H1 (cell line): ENCODE data around the gene TRIP11. TPM values are rescaled to one million over a fixed set of nuclear protein-coding genes. Genes with fewer than 3 reads are reported as not detected.
A peak's percentile ranks its signal among the peaks of the same experiment; 100 is the strongest.

ENCODE experiments used
- CTCF ChIA-PET: fragments of 300-600 bp; sonication (Branson Sonifier 250); formaldehyde crosslinking; loops from one replicate; lab custom pipeline; 2021; ENCODE audit not compliant: partially characterized antibody; lab: Charles Lee
- POLR2A ChIA-PET: fragments of 300-600 bp; sonication (Branson Sonifier 250); formaldehyde crosslinking; loops from one replicate; lab custom pipeline; 2021; ENCODE audit warnings: inconsistent platforms; ENCODE audit not compliant: partially characterized antibody; lab: Charles Lee
- DNase-seq, 2 experiments: peaks; one replicate each; pipeline versions ENCODE4 v3.0.0 to v3.0.0-alpha.2; 2010 to 2022; ENCODE audit warnings: low spot score in 2 of 2, low read depth in 1 of 2, mixed read lengths in 1 of 2
- FAIRE-seq: peaks from 2 replicates; lab custom pipeline; 2011; peaks lifted over from hg19 to GRCh38; lab: Jason Lieb, UNC
- H2AFZ ChIP-seq: 2 replicates; pipeline ENCODE4 v1.8.1; 2012; ENCODE audit warnings: low read length, inconsistent platforms
- H2AK5ac ChIP-seq: 2 replicates; pipeline ENCODE4 v1.6.1; 2013; ENCODE audit warnings: low read depth, low read length
- H2BK120ac ChIP-seq: replicated peaks from 2 replicates; pipeline ENCODE3; 2013; ENCODE audit warnings: low read depth, low read length, inconsistent platforms
- H2BK12ac ChIP-seq: 2 replicates; pipeline ENCODE4 v1.6.1; 2013; ENCODE audit warnings: low read depth, low read length
- H2BK15ac ChIP-seq: 2 replicates; pipeline ENCODE4 v1.6.1; 2013; ENCODE audit warnings: low read length
- H2BK20ac ChIP-seq: 2 replicates; pipeline ENCODE4 v1.6.1; 2013; ENCODE audit warnings: low read length
- H2BK5ac ChIP-seq: 2 replicates; pipeline ENCODE4 v1.6.1; 2013; ENCODE audit warnings: low read depth, low read length
- H3K14ac ChIP-seq: 2 replicates; pipeline ENCODE4 v1.6.1; 2013; ENCODE audit warnings: inconsistent platforms; ENCODE audit not compliant: insufficient read length
- H3K18ac ChIP-seq: 2 replicates; pipeline ENCODE4 v1.6.1; 2013; ENCODE audit warnings: low read length; ENCODE audit errors: extremely low read depth
- H3K23ac ChIP-seq: 2 replicates; pipeline ENCODE4 v1.6.1; 2013; ENCODE audit warnings: inconsistent platforms; ENCODE audit not compliant: insufficient read length
- H3K23me2 ChIP-seq: 2 replicates; pipeline ENCODE4 v1.6.1; 2013; ENCODE audit warnings: low read depth, low read length
- H3K27ac ChIP-seq: 2 replicates; pipeline ENCODE4 v1.6.1; 2011; ENCODE audit warnings: low read depth, low read length, inconsistent platforms
- H3K27me3 ChIP-seq, 4 experiments: replicated peaks in 1 of 4; 1 replicate in 1 of 4; 2 replicates in 3 of 4; pipeline versions ENCODE4 v1.6.1 to v1.8.1; 2011 to 2013; ENCODE audit warnings: low read length in 3 of 4, mild to moderate bottlenecking in 3 of 4, inconsistent platforms in 2 of 4, mixed read lengths in 2 of 4, moderate library complexity in 1 of 4; ENCODE audit not compliant: control insufficient read depth in 3 of 4, insufficient read depth in 3 of 4; ENCODE audit errors: extremely low read depth in 1 of 4
- H3K36me3 ChIP-seq, 4 experiments: 2 replicates each; pipeline versions ENCODE4 v1.6.1 to v1.8.1; 2011 to 2013; ENCODE audit warnings: mild to moderate bottlenecking in 4 of 4, low read length in 3 of 4, moderate library complexity in 2 of 4, control low read depth in 1 of 4, inconsistent platforms in 1 of 4; ENCODE audit not compliant: insufficient read depth in 4 of 4, control insufficient read depth in 2 of 4
- H3K4ac ChIP-seq: replicated peaks from 2 replicates; pipeline ENCODE3; 2013; ENCODE audit warnings: low read length, low read depth, mixed read lengths, inconsistent platforms; ENCODE audit not compliant: insufficient read length
- H3K4me1 ChIP-seq, 4 experiments: replicated peaks in 1 of 4; 1 replicate in 1 of 4; 2 replicates in 3 of 4; pipeline versions ENCODE4 v1.6.1 to v1.8.1; 2011 to 2013; ENCODE audit warnings: low read length in 3 of 4, inconsistent platforms in 2 of 4, mixed read lengths in 1 of 4; ENCODE audit not compliant: insufficient read depth in 4 of 4, control insufficient read depth in 3 of 4
- H3K4me2 ChIP-seq, 2 experiments: 2 replicates each; pipeline versions ENCODE4 v1.6.1 to v1.8.1; 2011 to 2013; ENCODE audit warnings: low read depth in 2 of 2, low read length in 2 of 2, control low read depth in 1 of 2, inconsistent platforms in 1 of 2, mild to moderate bottlenecking in 1 of 2; ENCODE audit not compliant: insufficient read depth in 1 of 2
- H3K4me3 ChIP-seq, 4 experiments: fragments of 200-600, 300-600 bp in 1 of 4; sonication (generic), shearing (Covaris generic), sonication (Bioruptor Twin) in 1 of 4; 2 replicates each; pipeline versions ENCODE4 v1.5.1 to v1.8.1; 2011 to 2016; ENCODE audit warnings: low read length in 4 of 4, low read depth in 3 of 4, control low read depth in 2 of 4, inconsistent platforms in 2 of 4, mild to moderate bottlenecking in 2 of 4, mixed read lengths in 1 of 4, moderate library complexity in 1 of 4; ENCODE audit not compliant: insufficient read depth in 2 of 4; ENCODE audit errors: extremely low read depth in 1 of 4
- H3K56ac ChIP-seq: replicated peaks from 2 replicates; pipeline ENCODE3; 2013; ENCODE audit warnings: low read depth, mild to moderate bottlenecking, mixed read lengths, low read length, inconsistent platforms; ENCODE audit not compliant: insufficient read length
- H3K79me1 ChIP-seq: 2 replicates; pipeline ENCODE4 v1.6.1; 2013; ENCODE audit warnings: low read depth, low read length, control low read depth
- H3K79me2 ChIP-seq, 2 experiments: 2 replicates each; pipeline versions ENCODE4 v1.6.1 to v1.8.1; 2012 to 2013; ENCODE audit warnings: low read length in 2 of 2, mild to moderate bottlenecking in 2 of 2, inconsistent platforms in 1 of 2; ENCODE audit not compliant: insufficient read depth in 2 of 2, control insufficient read depth in 1 of 2
- H3K9ac ChIP-seq, 4 experiments: replicated peaks in 1 of 4; 1 replicate in 1 of 4; 2 replicates in 3 of 4; pipeline versions ENCODE4 v1.6.1 to v1.8.1; 2011 to 2013; ENCODE audit warnings: low read depth in 3 of 4, low read length in 3 of 4, control low read depth in 2 of 4, mild to moderate bottlenecking in 2 of 4, moderate library complexity in 2 of 4, inconsistent platforms in 1 of 4; ENCODE audit errors: extremely low read depth in 1 of 4
- H3K9me3 ChIP-seq, 2 experiments: 2 replicates each; pipeline versions ENCODE4 v1.6.1 to v1.8.1; 2012 to 2013; ENCODE audit warnings: mild to moderate bottlenecking in 2 of 2, moderate library complexity in 2 of 2, control low read depth in 1 of 2, inconsistent platforms in 1 of 2, low read depth in 1 of 2, low read length in 1 of 2, mixed read lengths in 1 of 2; ENCODE audit not compliant: insufficient read depth in 2 of 2
- H4K20me1 ChIP-seq, 2 experiments: replicated peaks in 1 of 2; 2 replicates each; pipeline versions ENCODE3 to v1.8.1; 2011 to 2013; ENCODE audit warnings: inconsistent platforms in 2 of 2, low read length in 2 of 2, mild to moderate bottlenecking in 1 of 2; ENCODE audit not compliant: insufficient read depth in 2 of 2, control insufficient read depth in 1 of 2
- H4K5ac ChIP-seq: 2 replicates; pipeline ENCODE4 v1.6.1; 2013; ENCODE audit warnings: low read length, low read depth, mixed read lengths, inconsistent platforms; ENCODE audit not compliant: insufficient read length
- H4K8ac ChIP-seq: 2 replicates; pipeline ENCODE4 v1.8.0; 2013; ENCODE audit warnings: mild to moderate bottlenecking, moderate library complexity, low read length, inconsistent platforms; ENCODE audit not compliant: insufficient read depth; ENCODE audit errors: extremely low read depth
- H4K91ac ChIP-seq: replicated peaks from 2 replicates; pipeline ENCODE3; 2013; ENCODE audit warnings: low read length, mixed read lengths, inconsistent platforms; ENCODE audit not compliant: insufficient read length
- ATF2 ChIP-seq: IDR thresholded peaks from 2 replicates; pipeline ENCODE4 v1.6.1; 2012; ENCODE audit warnings: low read length, inconsistent platforms
- ATF3 ChIP-seq: IDR thresholded peaks from 2 replicates; pipeline ENCODE4 v1.6.1; 2011; ENCODE audit warnings: low read depth, mild to moderate bottlenecking, low read length; ENCODE audit not compliant: insufficient read depth
- BACH1 ChIP-seq: IDR thresholded peaks from 2 replicates; pipeline ENCODE4 v1.6.1; 2012; ENCODE audit warnings: low read length, improper control_type of control experiment
- BCL11A ChIP-seq, 2 experiments: IDR thresholded peaks; one replicate each; pipeline ENCODE4 v1.6.1; 2011; ENCODE audit warnings: low read depth in 2 of 2, low read length in 2 of 2, mild to moderate bottlenecking in 2 of 2
- EGR1 ChIP-seq: IDR thresholded peaks from 2 replicates; pipeline ENCODE4 v1.6.1; 2011; ENCODE audit warnings: low read depth, low read length, borderline replicate concordance
- EZH2 ChIP-seq: fragments of 200-600 bp; sonication (generic); IDR thresholded peaks from 2 replicates; pipeline ENCODE4 v1.7.1; 2012; ENCODE audit warnings: low read depth, mild to moderate bottlenecking, moderate library complexity, low read length, inconsistent platforms; ENCODE audit not compliant: severe bottlenecking
- KDM5A ChIP-seq: fragments of 200-600 bp; IDR thresholded peaks from 2 replicates; pipeline ENCODE4 v1.7.1; 2012; ENCODE audit warnings: mild to moderate bottlenecking, low read length, inconsistent platforms, mixed read lengths
- RBBP5 ChIP-seq: IDR thresholded peaks from 2 replicates; pipeline ENCODE4 v1.7.1; 2012; ENCODE audit warnings: low read depth, mild to moderate bottlenecking, inconsistent platforms, low read length, moderate library complexity, borderline replicate concordance
- RFX5 ChIP-seq: IDR thresholded peaks from 2 replicates; pipeline ENCODE4 v1.6.1; 2011; ENCODE audit warnings: low read depth, low read length, improper control_type of control experiment, borderline replicate concordance
- SP1 ChIP-seq: IDR thresholded peaks from 2 replicates; pipeline ENCODE4 v1.6.1; 2011; ENCODE audit warnings: low read depth, low read length
- SP2 ChIP-seq: IDR thresholded peaks from 2 replicates; pipeline ENCODE4 v1.6.1; 2012; ENCODE audit warnings: mild to moderate bottlenecking, low read length, inconsistent platforms
- YY1 ChIP-seq: IDR thresholded peaks from 2 replicates; pipeline ENCODE4 v1.6.1; 2011; ENCODE audit warnings: low read depth, mild to moderate bottlenecking, low read length
- WGBS, 2 experiments: shearing (Covaris generic) in 1 of 2; methylation state at CpG; one replicate each; pipeline versions ENCODE4 v1.1.6 to v1.1.7; 2013 to 2015; ENCODE audit warnings: low lambda C conversion rate in 2 of 2, mixed read lengths in 2 of 2, inconsistent platforms in 1 of 2, low coverage in 1 of 2, missing lambda C conversion rate in 1 of 2; ENCODE audit not compliant: insufficient replicate concordance in 2 of 2, insufficient coverage in 1 of 2, insufficient read length in 1 of 2; ENCODE audit errors: extremely low coverage in 1 of 2, missing lambda C conversion rate in 1 of 2; 5-methylcytosine and 5-hydroxymethylcytosine counted together
- polyA plus RNA-seq, 7 experiments: library from polyadenylated mRNA; depleted of rRNA in 3 of 7; stranded (reverse) in 5 of 7; unstranded in 2 of 7; fragments of >200 nt in 5 of 7; fragments of 200-250 nt in 2 of 7; gene quantifications; 1 replicate in 5 of 7; 2 replicates in 1 of 7; 4 replicates in 1 of 7; pipeline versions ENCODE4 v1.2.1 to v1.2.3, GENCODE V29; 2011 to 2013; ENCODE audit warnings: missing spikeins in 2 of 7, mixed read lengths in 2 of 7
- total RNA-seq: library from RNA; stranded (reverse); fragmentation: NEBNext Ultra II Directional; extraction: Animal tissue kit (Norgen Biotek cat#: 25700); gene quantifications from 2 replicates; pipeline ENCODE4 v1.2.1, GENCODE V29; 2021

TRIP11 gene
- total and polyA plus RNA-seq, 2 of the 8 experiments (the other 6 are each of a cell fraction or from before 2014, with no cell fraction given), result 3.3 to 30.4 TPM

- peaks cover 15% of the 10 kb centered on the region for H3K23me2 ChIP-seq
- H3K23ac ChIP-seq, result no peak overlapping the region
- no peak overlapping the region for H2BK15ac ChIP-seq
- no peak overlapping the region for H2BK120ac ChIP-seq
- no peak overlapping the region for H2BK12ac ChIP-seq
- DNase-seq, result no peak
- H4K91ac ChIP-seq, result no peak overlapping the region
- H3K4me1 ChIP-seq, result peaks cover 0 to 5% (median 3%) of the 10 kb centered on the region in 4 experiments; a peak in 5 of 7 replicates
- ChIA-PET POLR2A (interaction anchor here (1.9 to 3.3 kb wide), 6 partner anchors 9 to 80 kb away, joined by 9 to 24 read pairs (median 14); partner anchors contain the start of genes ATXN3, CPSF2 and NDUFB1), CTCF (no interaction called here)
- no peak overlapping the region for H2AFZ ChIP-seq
- peaks cover 3% of the 10 kb centered on the region; the same call in 1 of the 2 replicates for H3K79me1 ChIP-seq
- no peak overlapping the region for H4K8ac ChIP-seq
- H3K36me3 ChIP-seq, result no peaks in the 10 kb centered on the region; a peak in 1 of 8 replicates
- H3K56ac ChIP-seq, result no peak overlapping the region
- no peak overlapping the region for H2BK5ac ChIP-seq
- H3K4ac ChIP-seq, result no peak overlapping the region
- H2BK20ac ChIP-seq, result no peak overlapping the region
- H3K14ac ChIP-seq, result no peak overlapping the region
- no peak for FAIRE-seq
- no peak overlapping the region for H4K5ac ChIP-seq
- WGBS, 2 experiments, result 93% methylated on average over 8 of the region's 10 CpGs; no CpG with 5 or more reads in 1 of the 2 experiments
- no peak overlapping the region for H3K18ac ChIP-seq
- H3K9ac ChIP-seq, result no peak overlapping the region
- no peaks in the 10 kb centered on the region for H3K9me3 ChIP-seq
- peak overlapping the region in 2 of 4 experiments; percentile 83 to 92; a peak in 1 of 8 replicates for H3K4me3 ChIP-seq
- H3K27ac ChIP-seq, result no peak overlapping the region
- no peak overlapping the region for H2AK5ac ChIP-seq
- peaks cover 22 to 40% of the 10 kb centered on the region in 2 experiments for H3K79me2 ChIP-seq
- peak overlapping the region; percentile 77 to 93 for H3K4me2 ChIP-seq
- peaks cover 2% of the 10 kb centered on the region in 2 experiments for H4K20me1 ChIP-seq
- H3K27me3 ChIP-seq, result no peaks in the 10 kb centered on the region
- no peak for TF ChIP-seq ATF3
- no peak for TF ChIP-seq ATF2
- TF ChIP-seq YY1, result no peak
- no peak for TF ChIP-seq EGR1
- no peak for TF ChIP-seq RBBP5
- no peak for TF ChIP-seq SP2
- TF ChIP-seq EZH2, result no peak
- no peak for TF ChIP-seq BACH1
- TF ChIP-seq RFX5, result no peak
- no peak for TF ChIP-seq SP1
- TF ChIP-seq KDM5A, result no peak
- no peak for TF ChIP-seq BCL11A (IDR thresholded peaks at IDR 0.05; ENCODE audit: low read depth in 2 of 2, low read length in 2 of 2)
These were observed 1.3 kb upstream of the TRIP11 start for GRCh38 chr14:92041203-92041602.
